GM23338 (cell line): ENCODE data around the gene OR8D1. TPM values are rescaled to one million over a fixed set of nuclear protein-coding genes. Genes with fewer than 3 reads are reported as not detected.

Source experiments
- ATAC-seq: fragments of 200-7000 bp; cut with Tn5 transposase; 3 replicates; pipeline ENCODE4 v1.9.1; 2020
- DNase-seq: peaks from one replicate; pipeline ENCODE4 v3.0.0-alpha.2; 2015; ENCODE audit warnings: low spot score
- H2AFZ ChIP-seq: fragments of 200-600 bp; sonication (generic); 2 replicates; pipeline ENCODE4 v1.8.0; 2016; ENCODE audit warnings: antibody characterized with exemption, mild to moderate bottlenecking, moderate library complexity
- H3F3A ChIP-seq: fragments of 200-600 bp; sonication (generic); replicated peaks from 2 replicates; pipeline ENCODE4 v1.8.0; 2017; ENCODE audit warnings: antibody characterized with exemption, mixed run types, low read depth
- H3K27ac ChIP-seq: fragments of 200-600 bp; sonication (generic); 2 replicates; pipeline ENCODE4 v1.6.1; 2016; ENCODE audit warnings: low read depth
- H3K27me3 ChIP-seq: fragments of 200-600 bp; sonication (generic); 2 replicates; pipeline ENCODE4 v1.8.0; 2016; ENCODE audit warnings: mild to moderate bottlenecking, mixed run types, moderate library complexity; ENCODE audit not compliant: insufficient read depth
- H3K36me3 ChIP-seq: fragments of 200-600 bp; sonication (generic); 2 replicates; pipeline ENCODE4 v1.8.0; 2016; ENCODE audit warnings: mild to moderate bottlenecking; ENCODE audit not compliant: insufficient read depth
- H3K4me1 ChIP-seq: fragments of 200-600 bp; sonication (generic); 2 replicates; pipeline ENCODE4 v1.8.0; 2016; ENCODE audit warnings: mild to moderate bottlenecking, moderate library complexity; ENCODE audit not compliant: insufficient read depth
- H3K4me2 ChIP-seq: fragments of 200-600 bp; sonication (generic); 2 replicates; pipeline ENCODE4 v1.7.1; 2017; ENCODE audit warnings: mixed run types
- H3K4me3 ChIP-seq: fragments of 200-600 bp; sonication (generic); 2 replicates; pipeline ENCODE4 v1.6.1; 2016; ENCODE audit warnings: mixed run types
- H3K79me2 ChIP-seq: fragments of 200-600 bp; sonication (generic); replicated peaks from 2 replicates; pipeline ENCODE4 v1.8.0; 2017; ENCODE audit warnings: mild to moderate bottlenecking; ENCODE audit not compliant: insufficient read depth
- H3K9me2 ChIP-seq: fragments of 200-600 bp; sonication (generic); 2 replicates; pipeline ENCODE4 v1.8.0; 2017; ENCODE audit not compliant: insufficient read depth
- H4K20me1 ChIP-seq: fragments of 200-600 bp; sonication (generic); replicated peaks from 2 replicates; pipeline ENCODE4 v1.8.0; 2017; ENCODE audit warnings: mild to moderate bottlenecking; ENCODE audit not compliant: insufficient read depth
- H3K27ac Mint-ChIP-seq: 2 replicates; pipeline ENCODE4 v1.8.0; 2020; ENCODE audit warnings: inconsistent platforms, mild to moderate bottlenecking, moderate library complexity, mixed read lengths
- H3K27me3 Mint-ChIP-seq: 3 replicates; pipeline ENCODE4 v1.8.0; 2022; ENCODE audit warnings: low read depth, mild to moderate bottlenecking, moderate library complexity, mixed read lengths, inconsistent platforms; ENCODE audit not compliant: insufficient read depth, poor library complexity
- H3K36me3 Mint-ChIP-seq: 3 replicates; pipeline ENCODE4 v1.8.0; 2021; ENCODE audit warnings: low read depth, mild to moderate bottlenecking, inconsistent platforms, moderate library complexity, mixed read lengths
- H3K4me1 Mint-ChIP-seq: 3 replicates; pipeline ENCODE4 v1.8.0; 2020; ENCODE audit warnings: mild to moderate bottlenecking, inconsistent platforms, mixed read lengths
- H3K4me3 Mint-ChIP-seq: 3 replicates; pipeline ENCODE4 v1.8.0; 2021; ENCODE audit warnings: moderate library complexity, mild to moderate bottlenecking, inconsistent platforms, mixed read lengths
- H3K9me3 Mint-ChIP-seq: 3 replicates; pipeline ENCODE4 v1.8.0; 2020; ENCODE audit warnings: moderate library complexity, mild to moderate bottlenecking, inconsistent platforms, mixed read lengths
- CREB1 ChIP-seq: fragments of 250-450 bp; sonication (Bioruptor Pico); IDR thresholded peaks from 2 replicates; pipeline ENCODE4 v1.5.0; 2020; ENCODE audit warnings: low read depth, mild to moderate bottlenecking, moderate library complexity
- ETS1 ChIP-seq: IDR thresholded peaks from 2 replicates; pipeline ENCODE4 v1.6.1; 2016; ENCODE audit warnings: antibody characterized with exemption
- EZH2phosphoT487 ChIP-seq: fragments of 200-600 bp; sonication (generic); IDR thresholded peaks from one replicate; pipeline ENCODE4 v1.8.1; 2018; ENCODE audit warnings: antibody characterized with exemption; ENCODE audit not compliant: unreplicated experiment
- JUNB ChIP-seq: IDR thresholded peaks from one replicate; pipeline ENCODE4 v1.6.1; 2016; ENCODE audit warnings: antibody characterized with exemption; ENCODE audit not compliant: unreplicated experiment
- NANOG ChIP-seq: IDR thresholded peaks from 2 replicates; pipeline ENCODE4 v1.6.1; 2016; ENCODE audit warnings: antibody characterized with exemption, borderline replicate concordance
- ZNF462 ChIP-seq: fragments of 250-450 bp; sonication (Bioruptor Pico); IDR thresholded peaks from 2 replicates; pipeline ENCODE4 v1.5.0; 2020; ENCODE audit warnings: mild to moderate bottlenecking, moderate library complexity
- polyA plus RNA-seq: library from polyadenylated mRNA; unstranded; fragments of >200 nt; fragmentation: Nextera tagmentation; extraction: Ambion mirVana; gene quantifications from 2 replicates; pipeline ENCODE4 v1.2.1, GENCODE V29; 2016
- total RNA-seq: library from RNA; depleted of rRNA; stranded (reverse); fragments of >200 nt; shearing (Covaris generic); gene quantifications from 2 replicates; pipeline ENCODE4 v1.2.3, GENCODE V29; 2014

The OR8D1 gene
- total and polyA plus RNA-seq, 2 experiments from 2014 or later, result not detected

- TF ChIP-seq ZNF462 (CRISPR knock-in tag), result no peak
Observed at GRCh38 chr11:124310721-124311120, 3.0 kb downstream of the OR8D1 start (continued).

GRCh38 chr11:124307093-124307492 is 6.7 kb downstream of the OR8D1 start:
- H3K9me3 Mint-ChIP-seq, result no peaks in the 10 kb centered on the region
- no peak overlapping the region for H3K27ac Mint-ChIP-seq
- no peak overlapping the region for H2AFZ ChIP-seq
- no peak for TF ChIP-seq NANOG
- TF ChIP-seq ETS1, result no peak
- no peak for TF ChIP-seq ZNF462 (CRISPR knock-in tag)
- no peak for TF ChIP-seq CREB1 (CRISPR knock-in tag)
- TF ChIP-seq JUNB, result no peak
- no peak for TF ChIP-seq EZH2phosphoT487

More at GRCh38 chr11:124307093-124307492, 6.7 kb downstream of the OR8D1 start:
- Histone ChIP-seq H3K27ac (no peak overlapping the region), H3K4me2 (no peak overlapping the region), H4K20me1 (no peaks in the 10 kb centered on the region), H3K36me3 (no peaks in the 10 kb centered on the region), H3K4me3 (no peak overlapping the region), H3K4me1 (peaks cover 16% of the 10 kb centered on the region), H3K79me2 (no peaks in the 10 kb centered on the region), H3K9me2 (peaks cover 13% of the 10 kb centered on the region; the same call in 1 of the 2 replicates), H3K27me3 (no peaks in the 10 kb centered on the region), H3F3A (no peaks in the 10 kb centered on the region)
- Mint-ChIP-seq H3K36me3 (no peaks in the 10 kb centered on the region), H3K4me1 (peaks cover 12% of the 10 kb centered on the region; the same call in 2 of the 3 replicates), H3K4me3 (no peak overlapping the region), H3K27me3 (no peaks in the 10 kb centered on the region)
- ATAC-seq (no peak), DNase-seq (no peak)
